HepG2 (cell line): ENCODE data around the gene DLG2. TPM values are rescaled to one million over a fixed set of nuclear protein-coding genes. Genes with fewer than 3 reads are reported as not detected.

ENCODE experiments used
- ATAC-seq: fragments of 200-7000 bp; cut with Tn5 transposase; 3 replicates; pipeline ENCODE4 v1.9.1; 2020; ENCODE audit warnings: mild to moderate bottlenecking, moderate library complexity
- BruUV-seq: library from RNA; stranded (reverse); fragments of 400-500 nt; replicated peaks from 2 replicates; lab custom pipeline; 2021; lab: Mats Ljungman, UMichigan
- CTCF ChIA-PET: fragments of 300-600 bp; formaldehyde crosslinking; extraction: SDS; loops from one replicate; lab custom pipeline; 2021; ENCODE audit warnings: low total read pairs, inconsistent platforms, low intra/inter-chr PET ratio; lab: Yijun Ruan, JAX
- POLR2A ChIA-PET: fragments of 350-600 bp; sonication (Branson Sonifier 250); formaldehyde crosslinking; loops from one replicate; lab custom pipeline; 2020; ENCODE audit warnings: antibody characterized with exemption, inconsistent platforms; lab: Yijun Ruan, JAX
- DNase-seq: peaks from one replicate; pipeline ENCODE4 v3.0.0-alpha.2; 2015; ENCODE audit warnings: low spot score
- FAIRE-seq: peaks from 3 replicates; lab custom pipeline; 2011; peaks lifted over from hg19 to GRCh38; lab: Jason Lieb, UNC
- H2AFZ ChIP-seq: one replicate; pipeline ENCODE4 v1.6.1; 2011; ENCODE audit warnings: low read length, inconsistent platforms
- H3K27ac ChIP-seq: fragments of 300-600 bp; 3 replicates; pipeline ENCODE4 v1.8.0; 2011; ENCODE audit warnings: mixed run types, mild to moderate bottlenecking, mixed read lengths, low read length, inconsistent platforms; ENCODE audit not compliant: insufficient read depth; ENCODE audit errors: extremely low read length
- H3K27me3 ChIP-seq, 2 experiments: fragments of 200-600 bp in 1 of 2; 2 replicates in 1 of 2; 3 replicates in 1 of 2; pipeline versions ENCODE4 v1.6.0 to v1.8.0; 2011; ENCODE audit warnings: low read length in 2 of 2, mild to moderate bottlenecking in 2 of 2, moderate library complexity in 2 of 2, inconsistent platforms in 1 of 2; ENCODE audit not compliant: insufficient read depth in 2 of 2, control insufficient read depth in 1 of 2
- H3K36me3 ChIP-seq, 2 experiments: fragments of 200-600 bp in 1 of 2; replicated peaks in 1 of 2; 2 replicates in 1 of 2; 3 replicates in 1 of 2; pipeline versions ENCODE4 v1.5.1 to v1.8.0; 2011; ENCODE audit warnings: low read length in 2 of 2, inconsistent platforms in 1 of 2; ENCODE audit not compliant: insufficient read depth in 2 of 2, control insufficient read depth in 1 of 2
- H3K4me1 ChIP-seq: 2 replicates; pipeline ENCODE4 v1.5.1; 2012; ENCODE audit warnings: low read length, inconsistent platforms; ENCODE audit not compliant: insufficient read depth
- H3K4me2 ChIP-seq: 2 replicates; pipeline ENCODE4 v1.6.0; 2011; ENCODE audit warnings: low read depth, low read length, inconsistent platforms
- H3K4me3 ChIP-seq, 3 experiments: fragments of 200-600 bp in 1 of 3; sonication (generic), shearing (Covaris generic) in 1 of 3; replicated peaks in 1 of 3; 2 replicates each; pipeline ENCODE4 v1.5.1; 2011 to 2016; ENCODE audit warnings: low read length in 3 of 3, inconsistent platforms in 2 of 3, low read depth in 2 of 3, mild to moderate bottlenecking in 2 of 3, control low read depth in 1 of 3, mixed read lengths in 1 of 3; ENCODE audit not compliant: insufficient read depth in 1 of 3
- H3K79me2 ChIP-seq: one replicate; pipeline ENCODE4 v1.6.1; 2011; ENCODE audit warnings: low read length, inconsistent platforms; ENCODE audit not compliant: insufficient read depth
- H3K9ac ChIP-seq: 2 replicates; pipeline ENCODE4 v1.6.0; 2011; ENCODE audit warnings: mild to moderate bottlenecking, low read depth, low read length, inconsistent platforms; ENCODE audit not compliant: insufficient read depth
- H3K9me3 ChIP-seq: 2 replicates; pipeline ENCODE4 v1.5.1; 2012; ENCODE audit warnings: mild to moderate bottlenecking, low read length
- H4K20me1 ChIP-seq: 2 replicates; pipeline ENCODE4 v1.6.0; 2011; ENCODE audit warnings: inconsistent platforms, mild to moderate bottlenecking, low read length, moderate library complexity; ENCODE audit not compliant: insufficient read depth
- CENPX ChIP-seq: sonication (generic); formaldehyde crosslinking; IDR thresholded peaks from 2 replicates; pipeline ENCODE4 v1.9.0; 2021; ENCODE audit warnings: mild to moderate bottlenecking, missing genetic modification reagents, moderate library complexity
- CREB1 ChIP-seq, 2 experiments: fragments of 450-650 bp in 1 of 2; IDR thresholded peaks; 2 replicates each; pipeline ENCODE4 v1.6.1; 2016 to 2017; ENCODE audit warnings: control low read depth in 1 of 2, mild to moderate bottlenecking in 1 of 2, missing compliant biosample characterization in 1 of 2, missing genetic modification characterization in 1 of 2
- HOMEZ ChIP-seq: IDR thresholded peaks from 2 replicates; pipeline ENCODE4 v1.6.1; 2016; ENCODE audit warnings: low read depth
- MIXL1 ChIP-seq: IDR thresholded peaks from 2 replicates; pipeline ENCODE4 v1.6.1; 2016
- NFYB ChIP-seq: sonication (generic); formaldehyde crosslinking; IDR thresholded peaks from 2 replicates; pipeline ENCODE4 v1.4.0; 2020; ENCODE audit warnings: missing genetic modification reagents
- RELA ChIP-seq: sonication (generic); formaldehyde crosslinking; IDR thresholded peaks from 2 replicates; pipeline ENCODE4 v1.4.0; 2020; ENCODE audit warnings: missing genetic modification reagents
- SIN3B ChIP-seq: fragments of 150-350 bp; IDR thresholded peaks from 2 replicates; pipeline ENCODE4 v1.6.1; 2014; ENCODE audit warnings: low read length
- SRSF9 ChIP-seq: fragments of 200-400 bp; formaldehyde crosslinking; IDR thresholded peaks from 2 replicates; pipeline ENCODE4 v1.6.1; 2018; ENCODE audit warnings: borderline replicate concordance, mild to moderate bottlenecking, low read depth, low read length; ENCODE audit not compliant: insufficient read depth, poor library complexity, severe bottlenecking
- ZNF383 ChIP-seq: sonication (generic); formaldehyde crosslinking; IDR thresholded peaks from 2 replicates; pipeline ENCODE4 v1.4.0; 2020; ENCODE audit warnings: missing genetic modification reagents, mild to moderate bottlenecking, borderline replicate concordance
- ZNF567 ChIP-seq: sonication (generic); formaldehyde crosslinking; IDR thresholded peaks from 2 replicates; pipeline ENCODE4 v1.8.1; 2023; ENCODE audit warnings: mild to moderate bottlenecking, missing genetic modification reagents, borderline replicate concordance
- ZNF687 ChIP-seq: sonication (generic); formaldehyde crosslinking; IDR thresholded peaks from 2 replicates; pipeline ENCODE4 v1.5.1; 2020; ENCODE audit warnings: mild to moderate bottlenecking, missing genetic modification reagents, moderate library complexity
- ZNF724P ChIP-seq: sonication (generic); formaldehyde crosslinking; IDR thresholded peaks from 2 replicates; pipeline ENCODE4 v1.8.0; 2022; ENCODE audit warnings: missing genetic modification reagents, borderline replicate concordance
- WGBS: methylation state at CpG from one replicate; pipeline ENCODE4 v1.1.6; 2017; ENCODE audit warnings: low lambda C conversion rate; 5-methylcytosine and 5-hydroxymethylcytosine counted together
- in situ Hi-C: cut with HindIII; loops from 2 replicates; pipeline ENCODE4 v1.10.0; 2017; ENCODE audit warnings: low pct_unique_long_range_greater_than_20kb; ENCODE audit not compliant: extremely low pct_ligation_motif_present
- intact Hi-C: fragments of 100-400 bp; cut with micrococcal nuclease; formaldehyde crosslinking; loops from one replicate; pipeline ENCODE4 v1.10.0; 2022; ENCODE audit not compliant: unreplicated experiment
- polyA plus RNA-seq, 8 experiments: library from polyadenylated mRNA; depleted of rRNA in 3 of 8; stranded (reverse) in 7 of 8; unstranded in 1 of 8; fragments of >200 nt; fragmentation: Illumina TruSeq in 4 of 8; extraction: Trizol in 4 of 8; gene quantifications; 2 replicates each; pipeline versions ENCODE4 v1.2.1 to v1.2.3, GENCODE V29; 2011 to 2016; ENCODE audit warnings: low read depth in 4 of 8, missing spikeins in 1 of 8, mixed read lengths in 1 of 8; ENCODE audit not compliant: insufficient read depth in 1 of 8
- total RNA-seq, 5 experiments: library from RNA; depleted of rRNA; stranded (reverse); fragments of >200 nt; fragmentation: Illumina TruSeq; extraction: Trizol; gene quantifications; 2 replicates each; pipeline ENCODE4 v1.2.3, GENCODE V29; 2016; ENCODE audit warnings: low read depth in 1 of 5

The DLG2 gene
- total and polyA plus RNA-seq, 2 of the 13 experiments (the other 11 are each of a cell fraction or from before 2014, with no cell fraction given) = 0.46 to 1.0 TPM

- no peak overlapping the region for H3K27ac ChIP-seq
- CTCF ChIA-PET = no interaction called here
- H4K20me1 ChIP-seq = no peaks in the 10 kb centered on the region
- no peak for FAIRE-seq
- H3K9me3 ChIP-seq = no peaks in the 10 kb centered on the region
- H3K9ac ChIP-seq = no peak overlapping the region
- no peak for DNase-seq
- H2AFZ ChIP-seq = no peak overlapping the region
- TF ChIP-seq ZNF567 (CRISPR knock-in tag) (no peak), SIN3B (no peak), NFYB (CRISPR knock-in tag) (no peak), HOMEZ (no peak), ZNF383 (no peak), CENPX (CRISPR knock-in tag) (no peak), RELA (no peak)
- H3K27me3 ChIP-seq = no peaks in the 10 kb centered on the region
- H3K4me3 ChIP-seq = no peak overlapping the region
- no peak for ATAC-seq
- intact Hi-C loops (no loop called here), in situ Hi-C loops (no loop called here)
- POLR2A ChIA-PET = no interaction called here
- no peak overlapping the region for H3K4me2 ChIP-seq
- H3K36me3 ChIP-seq = no peaks in the 10 kb centered on the region
- WGBS = 0% methylated on average over 1 of the region's 1 CpG
- no peaks in the 10 kb centered on the region for H3K79me2 ChIP-seq
- H3K4me1 ChIP-seq = no peaks in the 10 kb centered on the region
- BruUV-seq = no TSS peak
Measured at GRCh38 chr11:83459798-83460197, 2167.3 kb downstream of the DLG2 start.

- Histone ChIP-seq H3K9me3 (no peaks in the 10 kb centered on the region), H3K27me3 (no peaks in the 10 kb centered on the region), H3K36me3 (no peaks in the 10 kb centered on the region), H3K4me3 (no peak overlapping the region), H3K4me1 (no peaks in the 10 kb centered on the region), H3K27ac (no peak overlapping the region), H3K9ac (no peak overlapping the region), H3K4me2 (no peak overlapping the region), H3K79me2 (no peaks in the 10 kb centered on the region), H4K20me1 (no peaks in the 10 kb centered on the region), H2AFZ (no peak overlapping the region)
- no peak for DNase-seq
- ChIA-PET CTCF (no interaction called here), POLR2A (no interaction called here)
- WGBS = 56% methylated on average over 8 of the region's 8 CpGs
- no TSS peak for BruUV-seq
- FAIRE-seq = no peak
- intact Hi-C loops = no loop called here
- in situ Hi-C loops = no loop called here
- no peak for ATAC-seq
- TF ChIP-seq CREB1 (IDR thresholded peaks at IDR 0.05) (no peak), CREB1 (CRISPR knock-in tag; IDR thresholded peaks at IDR 0.05) (no peak), ZNF687 (CRISPR knock-in tag) (no peak), ZNF724P (no peak), SRSF9 (no peak), MIXL1 (CRISPR knock-in tag) (no peak)
Measured at GRCh38 chr11:83456566-83456965, 2170.6 kb downstream of the DLG2 start.
